ENCODE measurements around the gene MYO1C.

DNA sequence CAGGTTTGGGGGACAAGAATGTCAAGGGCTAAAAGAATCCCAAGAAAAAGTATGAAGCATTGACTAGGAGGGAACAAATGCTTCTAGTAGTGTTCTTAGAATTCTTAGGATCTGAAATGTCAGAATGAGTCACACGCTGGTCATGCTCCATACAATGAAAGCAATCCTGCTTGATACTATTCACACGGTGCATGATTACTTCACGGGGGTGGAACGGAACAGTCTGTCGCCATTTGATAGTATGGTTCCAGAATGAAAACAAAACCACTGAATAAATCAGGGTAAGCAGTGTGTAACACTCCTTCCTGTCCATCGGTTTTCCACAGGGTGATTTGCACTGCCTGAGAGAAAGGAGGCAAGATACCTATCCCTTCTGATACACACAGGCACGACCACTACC, 69.6 kb downstream of the MYO1C start:
- TF ChIP-seq, protein P1, sequence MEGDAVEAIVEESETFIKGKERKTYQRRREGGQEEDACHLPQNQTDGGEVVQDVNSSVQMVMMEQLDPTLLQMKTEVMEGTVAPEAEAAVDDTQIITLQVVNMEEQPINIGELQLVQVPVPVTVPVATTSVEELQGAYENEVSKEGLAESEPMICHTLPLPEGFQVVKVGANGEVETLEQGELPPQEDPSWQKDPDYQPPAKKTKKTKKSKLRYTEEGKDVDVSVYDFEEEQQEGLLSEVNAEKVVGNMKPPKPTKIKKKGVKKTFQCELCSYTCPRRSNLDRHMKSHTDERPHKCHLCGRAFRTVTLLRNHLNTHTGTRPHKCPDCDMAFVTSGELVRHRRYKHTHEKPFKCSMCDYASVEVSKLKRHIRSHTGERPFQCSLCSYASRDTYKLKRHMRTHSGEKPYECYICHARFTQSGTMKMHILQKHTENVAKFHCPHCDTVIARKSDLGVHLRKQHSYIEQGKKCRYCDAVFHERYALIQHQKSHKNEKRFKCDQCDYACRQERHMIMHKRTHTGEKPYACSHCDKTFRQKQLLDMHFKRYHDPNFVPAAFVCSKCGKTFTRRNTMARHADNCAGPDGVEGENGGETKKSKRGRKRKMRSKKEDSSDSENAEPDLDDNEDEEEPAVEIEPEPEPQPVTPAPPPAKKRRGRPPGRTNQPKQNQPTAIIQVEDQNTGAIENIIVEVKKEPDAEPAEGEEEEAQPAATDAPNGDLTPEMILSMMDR (IDR thresholded peaks at IDR 0.05) = no peak
- TF ChIP-seq EP300 (IDR thresholded peaks at IDR 0.05) = no peak
- TF ChIP-seq POLR2A (IDR thresholded peaks at IDR 0.05) = no peak
